Astrocyte of the spinal cord (primary cell): ENCODE data around the gene DBT.

ENCODE experiments used
- DNase-seq: peaks from one replicate; pipeline ENCODE4 v3.0.0; 2011; ENCODE audit warnings: low read depth, low spot score
- H3K4me3 ChIP-seq: 2 replicates; pipeline ENCODE4 v1.5.1; 2011; ENCODE audit warnings: low read depth, mild to moderate bottlenecking, low read length, moderate library complexity
- in situ Hi-C: cut with HindIII; loops from 2 replicates; pipeline ENCODE4 v1.10.0; 2017; ENCODE audit warnings: low sequenced_read_pairs
- TF ChIP-seq, protein P1 (sequence below): IDR thresholded peaks from 2 replicates; pipeline ENCODE4 v1.5.1; 2012; ENCODE audit warnings: low read depth, mild to moderate bottlenecking, low read length, inconsistent platforms

DBT gene

GRCh38 chr1:100284591-100284990 is 35.0 kb upstream of the DBT start:
- no peak for DNase-seq
- in situ Hi-C loops = no loop called here
- TF ChIP-seq, protein P1, sequence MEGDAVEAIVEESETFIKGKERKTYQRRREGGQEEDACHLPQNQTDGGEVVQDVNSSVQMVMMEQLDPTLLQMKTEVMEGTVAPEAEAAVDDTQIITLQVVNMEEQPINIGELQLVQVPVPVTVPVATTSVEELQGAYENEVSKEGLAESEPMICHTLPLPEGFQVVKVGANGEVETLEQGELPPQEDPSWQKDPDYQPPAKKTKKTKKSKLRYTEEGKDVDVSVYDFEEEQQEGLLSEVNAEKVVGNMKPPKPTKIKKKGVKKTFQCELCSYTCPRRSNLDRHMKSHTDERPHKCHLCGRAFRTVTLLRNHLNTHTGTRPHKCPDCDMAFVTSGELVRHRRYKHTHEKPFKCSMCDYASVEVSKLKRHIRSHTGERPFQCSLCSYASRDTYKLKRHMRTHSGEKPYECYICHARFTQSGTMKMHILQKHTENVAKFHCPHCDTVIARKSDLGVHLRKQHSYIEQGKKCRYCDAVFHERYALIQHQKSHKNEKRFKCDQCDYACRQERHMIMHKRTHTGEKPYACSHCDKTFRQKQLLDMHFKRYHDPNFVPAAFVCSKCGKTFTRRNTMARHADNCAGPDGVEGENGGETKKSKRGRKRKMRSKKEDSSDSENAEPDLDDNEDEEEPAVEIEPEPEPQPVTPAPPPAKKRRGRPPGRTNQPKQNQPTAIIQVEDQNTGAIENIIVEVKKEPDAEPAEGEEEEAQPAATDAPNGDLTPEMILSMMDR = no peak
- no peak overlapping the region for H3K4me3 ChIP-seq

DNA sequence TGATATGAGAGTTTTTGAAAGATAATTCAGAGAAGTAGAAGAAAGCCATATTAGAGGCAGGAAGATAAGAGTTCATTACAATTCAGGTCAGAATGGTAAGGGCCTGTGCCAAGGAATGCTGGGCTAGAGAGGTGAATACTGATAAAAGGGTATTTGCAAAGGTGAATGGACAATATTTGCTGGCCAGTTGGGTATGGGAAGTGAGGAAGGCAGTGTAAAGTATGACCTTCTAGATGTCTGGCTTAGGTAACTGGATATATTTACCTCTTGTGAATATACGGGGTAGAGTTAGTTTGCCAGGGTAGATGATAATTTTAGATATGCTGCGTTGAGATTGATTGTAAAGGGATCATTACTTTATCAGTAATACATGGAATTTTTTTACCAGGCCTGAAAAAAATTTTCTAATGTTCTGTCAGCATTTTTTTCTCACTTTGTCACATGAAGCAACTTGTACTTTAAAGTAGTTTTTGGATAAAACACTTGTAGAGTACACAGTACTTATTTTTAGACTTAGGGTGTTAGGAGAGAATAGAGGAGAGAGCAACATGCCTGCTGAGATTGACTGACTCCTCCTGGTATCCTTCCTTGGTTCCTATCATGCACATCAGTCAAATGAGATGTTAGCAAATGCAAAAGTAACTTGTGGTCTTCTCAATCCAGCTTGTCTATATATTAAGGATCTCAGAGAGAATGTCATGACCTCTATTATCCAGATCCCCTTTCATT is 30.5 kb upstream of the DBT start:
- no peak overlapping the region for H3K4me3 ChIP-seq
- in situ Hi-C loops = no loop called here
- TF ChIP-seq, protein P1 = no peak
- DNase-seq = no peak

GRCh38 chr1:100279358-100279923 is 29.8 kb upstream of the DBT start:
- in situ Hi-C loops = no loop called here
- no peak overlapping the region for H3K4me3 ChIP-seq
- TF ChIP-seq, protein P1 = no peak
- no peak for DNase-seq

DNA sequence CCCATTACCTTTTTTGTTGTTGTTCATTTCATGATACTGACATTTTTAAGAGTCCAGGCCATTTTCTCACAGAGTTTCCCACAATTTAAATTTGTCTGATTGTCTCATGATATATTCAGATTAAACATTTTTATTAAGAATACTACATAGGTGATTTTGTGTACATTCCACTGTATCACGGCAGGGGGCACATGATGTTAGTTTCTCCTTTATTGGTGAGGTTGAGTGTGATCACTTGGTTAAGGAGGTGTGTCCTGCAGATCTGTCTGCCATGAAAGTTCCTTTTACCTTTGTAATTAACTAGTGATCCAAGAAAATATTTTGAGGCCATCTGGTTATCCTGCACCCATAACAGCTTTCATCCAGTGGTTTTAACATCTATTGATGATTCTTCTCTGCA is 28.2 kb upstream of the DBT start:
- in situ Hi-C loops = no loop called here
- H3K4me3 ChIP-seq = no peak overlapping the region
- no peak for DNase-seq

GRCh38 chr1:100268202-100268601 is 18.6 kb upstream of the DBT start:
- in situ Hi-C loops = no loop called here
- DNase-seq = no peak
- TF ChIP-seq, protein P1 = no peak
- H3K4me3 ChIP-seq = no peak overlapping the region

More for the DNA sequence above, 28.2 kb upstream of the DBT start:
- TF ChIP-seq, protein P1 = no peak

- peak overlapping the region; percentile 98 for H3K4me3 ChIP-seq
- in situ Hi-C loops = no loop called here
- no peak for DNase-seq
- TF ChIP-seq, protein P1 = no peak
Measured at GRCh38 chr1:100267284-100267683, 17.6 kb upstream of the DBT start.
